GM23248 (cell line): Measurements from ENCODE around the gene DAND5. TPM values are rescaled to one million over a fixed set of nuclear protein-coding genes. Genes with fewer than 3 reads are reported as not detected.
A peak's percentile ranks its signal among the peaks of the same experiment; 100 is the strongest.

ENCODE experiments used
- DNase-seq: peaks from one replicate; pipeline ENCODE4 v3.0.0-alpha.2; 2015
- H2AFZ ChIP-seq: fragments of 200-600 bp; sonication (generic); 2 replicates; pipeline ENCODE4 v1.6.1; 2016; ENCODE audit warnings: antibody characterized with exemption
- H3F3A ChIP-seq: fragments of 200-600 bp; sonication (generic); 2 replicates; pipeline ENCODE4 v1.6.1; 2016; ENCODE audit warnings: mild to moderate bottlenecking, antibody characterized with exemption, mixed run types; ENCODE audit not compliant: insufficient read depth
- H3K27ac ChIP-seq: fragments of 200-600 bp; sonication (generic); 2 replicates; pipeline ENCODE4 v1.5.1; 2016; ENCODE audit warnings: mild to moderate bottlenecking
- H3K27me3 ChIP-seq: fragments of 200-600 bp; sonication (generic); replicated peaks from 2 replicates; pipeline ENCODE4 v1.6.1; 2016; ENCODE audit warnings: mild to moderate bottlenecking; ENCODE audit not compliant: insufficient read depth
- H3K36me3 ChIP-seq: fragments of 200-600 bp; sonication (generic); 2 replicates; pipeline ENCODE4 v1.6.1; 2016; ENCODE audit warnings: low read depth, mild to moderate bottlenecking
- H3K4me1 ChIP-seq: fragments of 200-600 bp; sonication (generic); 2 replicates; pipeline ENCODE4 v1.6.1; 2016; ENCODE audit warnings: mild to moderate bottlenecking; ENCODE audit not compliant: insufficient read depth
- H3K4me2 ChIP-seq: fragments of 200-600 bp; sonication (generic); one replicate; pipeline ENCODE4 v1.6.1; 2016; ENCODE audit warnings: mild to moderate bottlenecking; ENCODE audit not compliant: unreplicated experiment
- H3K4me3 ChIP-seq: fragments of 200-600 bp; sonication (generic); 2 replicates; pipeline ENCODE4 v1.5.1; 2016; ENCODE audit warnings: mild to moderate bottlenecking
- H3K79me2 ChIP-seq: fragments of 200-600 bp; sonication (generic); 2 replicates; pipeline ENCODE4 v1.6.1; 2016; ENCODE audit warnings: mild to moderate bottlenecking; ENCODE audit not compliant: insufficient read depth
- H3K9ac ChIP-seq: fragments of 200-600 bp; sonication (generic); 2 replicates; pipeline ENCODE4 v1.6.1; 2016; ENCODE audit warnings: mild to moderate bottlenecking
- H3K9me2 ChIP-seq: fragments of 200-600 bp; sonication (generic); 2 replicates; pipeline ENCODE4 v1.6.1; 2016; ENCODE audit warnings: mixed run types, mild to moderate bottlenecking, moderate library complexity; ENCODE audit not compliant: insufficient read depth
- H3K9me3 ChIP-seq: fragments of 200-600 bp; sonication (generic); one replicate; pipeline ENCODE4 v1.6.1; 2017; ENCODE audit warnings: low read depth
- H4K20me1 ChIP-seq: fragments of 200-600 bp; sonication (generic); 2 replicates; pipeline ENCODE4 v1.6.0; 2016; ENCODE audit not compliant: insufficient read depth
- EZH2 ChIP-seq: fragments of 200-600 bp; sonication (generic); IDR thresholded peaks from 2 replicates; pipeline ENCODE4 v1.6.1; 2018; ENCODE audit warnings: antibody characterized with exemption, mild to moderate bottlenecking; ENCODE audit not compliant: insufficient read depth, poor library complexity, severe bottlenecking
- EZH2phosphoT487 ChIP-seq: fragments of 200-600 bp; sonication (generic); IDR thresholded peaks from 2 replicates; pipeline ENCODE4 v1.6.1; 2018; ENCODE audit warnings: antibody characterized with exemption, moderate library complexity, mild to moderate bottlenecking, low read depth; ENCODE audit not compliant: insufficient read depth
- WGBS, 2 experiments: methylation state at CpG; one replicate each; pipeline ENCODE4 v1.1.6; 2015 to 2017; ENCODE audit warnings: low lambda C conversion rate in 2 of 2, low coverage in 1 of 2; ENCODE audit errors: missing lambda C conversion rate in 2 of 2; 5-methylcytosine and 5-hydroxymethylcytosine counted together
- in situ Hi-C: fragments of 300-500 bp; cut with MboI; formaldehyde crosslinking; loops from 2 replicates; pipeline ENCODE4 v1.15.0; 2020
- polyA plus RNA-seq: library from polyadenylated mRNA; unstranded; fragments of >200 nt; fragmentation: Nextera tagmentation; extraction: Ambion mirVana; gene quantifications from 2 replicates; pipeline ENCODE4 v1.2.1, GENCODE V29; 2016
- total RNA-seq: library from RNA; depleted of rRNA; stranded (reverse); fragments of >200 nt; shearing (Covaris generic); gene quantifications from 2 replicates; pipeline ENCODE4 v1.2.3, GENCODE V29; 2014

The DAND5 gene
- total and polyA plus RNA-seq, 2 experiments from 2014 or later: not detected

- in situ Hi-C loops: no loop called here
- H3F3A ChIP-seq: no peaks in the 10 kb centered on the region; the same call in 1 of the 2 replicates
Measured at GRCh38 chr19:12930002-12930645, 39.3 kb upstream of the DAND5 start.

GRCh38 chr19:12932392-12933286 is 36.7 kb upstream of the DAND5 start:
- Histone ChIP-seq H4K20me1 (no peaks in the 10 kb centered on the region; the same call in 1 of the 2 replicates), H3K27me3 (no peaks in the 10 kb centered on the region), H3K4me3 (peak overlapping the region; percentile 81), H3K9me3 (no peaks in the 10 kb centered on the region), H3K27ac (peak overlapping the region; percentile 64), H3K9me2 (no peaks in the 10 kb centered on the region), H2AFZ (peak overlapping the region; percentile 99), H3K79me2 (peaks cover 41% of the 10 kb centered on the region), H3K36me3 (no peaks in the 10 kb centered on the region; the same call in 1 of the 2 replicates), H3K4me1 (peaks cover 6% of the 10 kb centered on the region; the same call in 1 of the 2 replicates), H3K4me2 (peak overlapping the region; percentile 97), H3F3A (no peaks in the 10 kb centered on the region), H3K9ac (peak overlapping the region; percentile 90)
- TF ChIP-seq EZH2 (no peak), EZH2phosphoT487 (no peak)
- WGBS, 2 experiments: 33 to 35% methylated on average over 16 of the region's 16 CpGs
- in situ Hi-C loops: no loop called here
- DNase-seq: no peak

More at GRCh38 chr19:12930002-12930645, 39.3 kb upstream of the DAND5 start:
- no peaks in the 10 kb centered on the region; the same call in 1 of the 2 replicates for H4K20me1 ChIP-seq
- DNase-seq: no peak
- H3K4me2 ChIP-seq: no peak overlapping the region
- H3K9me3 ChIP-seq: no peaks in the 10 kb centered on the region
- no peak overlapping the region for H3K4me3 ChIP-seq
- no peaks in the 10 kb centered on the region for H3K9me2 ChIP-seq
- WGBS, 2 experiments: 89 to 91% methylated on average over 17 to 19 of the region's 19 CpGs
- no peak overlapping the region for H2AFZ ChIP-seq
- TF ChIP-seq EZH2phosphoT487 (no peak), EZH2 (no peak)
- peaks cover 20% of the 10 kb centered on the region for H3K36me3 ChIP-seq
- H3K79me2 ChIP-seq: peaks cover 41% of the 10 kb centered on the region
- no peaks in the 10 kb centered on the region for H3K27me3 ChIP-seq
- H3K27ac ChIP-seq: no peak overlapping the region
- H3K4me1 ChIP-seq: peaks cover 6% of the 10 kb centered on the region; the same call in 1 of the 2 replicates
- H3K9ac ChIP-seq: no peak overlapping the region

DNA sequence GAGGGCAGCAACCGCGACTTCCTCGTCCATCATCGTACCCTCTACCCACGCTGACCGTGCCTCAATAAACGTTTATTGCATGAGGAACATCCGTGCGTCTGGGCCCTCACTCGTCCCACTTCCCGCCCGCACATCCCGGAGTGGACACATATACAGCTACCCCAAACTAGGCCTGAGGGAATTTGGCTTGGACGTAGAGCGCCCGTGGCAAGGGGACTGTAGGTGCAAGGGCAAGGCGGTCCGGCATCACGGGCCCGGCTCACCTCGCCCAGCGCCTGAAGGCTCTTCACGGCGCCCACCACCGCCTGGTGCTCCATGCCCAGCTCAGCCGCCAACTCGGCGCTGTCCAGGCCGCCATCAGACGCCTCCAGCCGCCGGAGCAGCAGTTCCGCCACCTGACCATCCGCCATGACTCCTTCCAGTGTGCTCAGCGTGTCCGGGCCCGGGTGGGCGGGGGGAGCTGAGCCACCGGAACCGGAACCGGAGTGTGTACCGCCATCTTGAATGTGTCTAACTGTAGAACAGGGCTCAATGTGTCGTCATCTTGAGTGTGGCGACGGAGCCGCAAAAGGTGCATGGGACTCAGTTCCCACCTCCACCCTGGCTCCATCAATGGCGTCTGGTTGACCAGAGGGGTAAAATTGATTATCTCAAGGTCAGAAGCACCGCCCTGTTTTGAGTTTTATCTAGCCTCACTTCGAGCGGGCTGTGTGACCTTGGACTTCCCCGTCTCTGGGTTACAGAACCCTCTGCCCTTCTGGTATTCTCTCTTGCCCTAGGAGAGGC is 35.9 kb upstream of the DAND5 start, which contains the start of gene FARSA:
TSS of gene FARSA (minus strand) at position 425 of the 786 bp plus-strand sequence. CDS start at position 410, 15 bp downstream.
- H3K79me2 ChIP-seq: peaks cover 41% of the 10 kb centered on the region
- H3K4me3 ChIP-seq: peak within 1 kb of the TSS; percentile 81
- in situ Hi-C loops: no loop called here
- no peaks in the 10 kb centered on the region for H3F3A ChIP-seq
- no peaks in the 10 kb centered on the region for H3K9me3 ChIP-seq
- DNase-seq: peak; percentile 97
- no peaks in the 10 kb centered on the region for H3K27me3 ChIP-seq
- H3K4me2 ChIP-seq: peak within 1 kb of the TSS; percentile 97
- no peaks in the 10 kb centered on the region; the same call in 1 of the 2 replicates for H4K20me1 ChIP-seq
- TF ChIP-seq EZH2 (no peak), EZH2phosphoT487 (no peak)
- H3K9ac ChIP-seq: peak within 1 kb of the TSS; percentile 90
- peak within 1 kb of the TSS; percentile 64 for H3K27ac ChIP-seq
- 7% methylated on average over 47 to 51 of the region's 51 CpGs for WGBS, 2 experiments
- no peaks in the 10 kb centered on the region for H3K9me2 ChIP-seq
- H2AFZ ChIP-seq: peak within 1 kb of the TSS; percentile 99
- no peaks in the 10 kb centered on the region; the same call in 1 of the 2 replicates for H3K36me3 ChIP-seq
- H3K4me1 ChIP-seq: peaks cover 6% of the 10 kb centered on the region; the same call in 1 of the 2 replicates

DNA sequence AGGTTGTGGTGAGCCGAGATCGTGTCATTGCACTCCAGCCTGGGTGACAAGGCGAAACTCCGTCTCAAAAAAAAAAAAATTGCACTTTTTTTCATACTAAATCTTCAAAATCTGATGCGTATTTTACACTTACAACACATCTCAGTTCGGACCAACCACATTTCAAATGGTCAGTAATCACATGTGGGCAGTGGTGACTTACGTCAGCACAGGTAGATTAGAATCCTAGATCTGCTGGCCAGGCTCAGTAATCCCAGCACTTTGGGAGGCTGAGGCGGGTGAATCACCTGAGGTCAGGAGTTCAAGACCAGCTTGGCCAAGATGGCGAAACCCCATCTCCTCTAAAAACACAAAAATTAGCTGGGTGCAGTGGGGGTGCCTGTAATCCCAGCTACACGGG is 34.3 kb upstream of the DAND5 start:
- no peak overlapping the region for H2AFZ ChIP-seq
- DNase-seq: no peak
- no peak overlapping the region for H3K9ac ChIP-seq
- H3K79me2 ChIP-seq: peaks cover 49% of the 10 kb centered on the region
- H3K27me3 ChIP-seq: no peaks in the 10 kb centered on the region
- TF ChIP-seq EZH2phosphoT487 (no peak), EZH2 (no peak)
- peaks cover 12% of the 10 kb centered on the region for H3K4me1 ChIP-seq
- no peaks in the 10 kb centered on the region for H3K9me2 ChIP-seq
- H4K20me1 ChIP-seq: peaks cover 6% of the 10 kb centered on the region; the same call in 1 of the 2 replicates
- in situ Hi-C loops: no loop called here
- H3F3A ChIP-seq: peaks cover 12% of the 10 kb centered on the region
- peaks cover 5% of the 10 kb centered on the region; the same call in 1 of the 2 replicates for H3K36me3 ChIP-seq
- WGBS, 2 experiments: 89 to 92% methylated on average over 10 of the region's 10 CpGs
- H3K4me2 ChIP-seq: no peak overlapping the region
- H3K27ac ChIP-seq: no peak overlapping the region
- H3K9me3 ChIP-seq: no peaks in the 10 kb centered on the region
- H3K4me3 ChIP-seq: no peak overlapping the region
